HEK293 (cell line): Measurements from ENCODE around the gene CKS1B.

Experiments used
- CTCF ChIA-PET: fragments of 350-600 bp; formaldehyde crosslinking; extraction: SDS; loops from one replicate; lab custom pipeline; 2021; ENCODE audit warnings: antibody characterized with exemption; lab: Yijun Ruan, JAX
- POLR2A ChIA-PET: fragments of 300-600 bp; formaldehyde crosslinking; extraction: SDS; loops from one replicate; lab custom pipeline; 2020; ENCODE audit warnings: antibody characterized with exemption, inconsistent platforms; lab: Yijun Ruan, JAX
- H3K27ac ChIP-seq: fragments of 200-500 bp; sonication (Bioruptor generic); 2 replicates; pipeline ENCODE4 v1.5.1; 2014; ENCODE audit warnings: low read depth, low read length, control low read depth, inconsistent platforms; ENCODE audit errors: extremely low read depth
- H3K36me3 ChIP-seq, 2 experiments: fragments of 200-500 bp in 1 of 2; sonication (Bioruptor generic) in 1 of 2; 1 replicate in 1 of 2; 2 replicates in 1 of 2; pipeline ENCODE4 v1.5.1; 2014 to 2017; ENCODE audit warnings: inconsistent platforms in 2 of 2, low read length in 2 of 2; ENCODE audit not compliant: control insufficient read depth in 2 of 2, insufficient read depth in 1 of 2
- H3K4me1 ChIP-seq: fragments of 200-500 bp; sonication (Bioruptor generic); 2 replicates; pipeline ENCODE4 v1.5.1; 2014; ENCODE audit warnings: mild to moderate bottlenecking, low read length, inconsistent platforms; ENCODE audit not compliant: control insufficient read depth, insufficient read depth
- H3K4me3 ChIP-seq: 2 replicates; pipeline ENCODE4 v1.5.1; 2011; ENCODE audit warnings: low read depth, mild to moderate bottlenecking, control low read depth, low read length, moderate library complexity
- H3K9me3 ChIP-seq: fragments of 200-500 bp; sonication (Bioruptor generic); 2 replicates; pipeline ENCODE4 v1.5.1; 2014; ENCODE audit warnings: low read depth, low read length, inconsistent platforms; ENCODE audit not compliant: control insufficient read depth, insufficient read depth
- BCL11B ChIP-seq: fragments of 450-650 bp; formaldehyde crosslinking; IDR thresholded peaks from 2 replicates; pipeline ENCODE4 v1.5.1; 2016; ENCODE audit warnings: low read depth, missing biosample characterization, missing genetic modification characterization
- FEZF1 ChIP-seq: fragments of 450-650 bp; formaldehyde crosslinking; IDR thresholded peaks from 2 replicates; pipeline ENCODE4 v1.5.1; 2016; ENCODE audit warnings: missing biosample characterization, missing genetic modification characterization
- KLF8 ChIP-seq: fragments of 450-650 bp; formaldehyde crosslinking; IDR thresholded peaks from 2 replicates; pipeline ENCODE4 v1.5.1; 2016; ENCODE audit warnings: missing biosample characterization, missing genetic modification characterization
- YY2 ChIP-seq: fragments of 450-650 bp; formaldehyde crosslinking; IDR thresholded peaks from 2 replicates; pipeline ENCODE4 v1.5.1; 2016; ENCODE audit warnings: missing biosample characterization, missing genetic modification characterization
- ZNF302 ChIP-seq: fragments of 450-650 bp; formaldehyde crosslinking; IDR thresholded peaks from 2 replicates; pipeline ENCODE4 v1.5.1; 2016; ENCODE audit warnings: missing biosample characterization, missing genetic modification characterization, low read depth
- ZNF311 ChIP-seq: fragments of 450-650 bp; formaldehyde crosslinking; IDR thresholded peaks from 2 replicates; pipeline ENCODE4 v1.5.1; 2017; ENCODE audit warnings: missing biosample characterization, missing genetic modification characterization, borderline replicate concordance
- ZNF341 ChIP-seq: fragments of 450-650 bp; formaldehyde crosslinking; IDR thresholded peaks from 2 replicates; pipeline ENCODE4; 2016; ENCODE audit warnings: low read depth, missing biosample characterization, missing genetic modification characterization
- ZNF391 ChIP-seq: fragments of 450-650 bp; formaldehyde crosslinking; IDR thresholded peaks from 2 replicates; pipeline ENCODE4 v1.5.1; 2016; ENCODE audit warnings: low read depth, missing biosample characterization, missing genetic modification characterization, borderline replicate concordance
- ZNF555 ChIP-seq: fragments of 450-650 bp; formaldehyde crosslinking; conservative IDR thresholded peaks from 2 replicates; pipeline ENCODE4 v1.5.1; 2017; ENCODE audit warnings: missing biosample characterization, mild to moderate bottlenecking, missing genetic modification characterization, inconsistent platforms
- ZNF658 ChIP-seq: fragments of 450-650 bp; formaldehyde crosslinking; IDR thresholded peaks from 2 replicates; pipeline ENCODE4; 2016; ENCODE audit warnings: missing biosample characterization, missing genetic modification characterization
- ZNF837 ChIP-seq: fragments of 450-650 bp; formaldehyde crosslinking; IDR thresholded peaks from 2 replicates; pipeline ENCODE4 v1.5.1; 2016; ENCODE audit warnings: missing biosample characterization, missing genetic modification characterization
- TF ChIP-seq, protein P1 (sequence below): fragments of 450-650 bp; formaldehyde crosslinking; IDR thresholded peaks from 2 replicates; pipeline ENCODE4 v1.5.0; 2017; ENCODE audit warnings: missing biosample characterization, missing genetic modification characterization, borderline replicate concordance

CKS1B gene

DNA sequence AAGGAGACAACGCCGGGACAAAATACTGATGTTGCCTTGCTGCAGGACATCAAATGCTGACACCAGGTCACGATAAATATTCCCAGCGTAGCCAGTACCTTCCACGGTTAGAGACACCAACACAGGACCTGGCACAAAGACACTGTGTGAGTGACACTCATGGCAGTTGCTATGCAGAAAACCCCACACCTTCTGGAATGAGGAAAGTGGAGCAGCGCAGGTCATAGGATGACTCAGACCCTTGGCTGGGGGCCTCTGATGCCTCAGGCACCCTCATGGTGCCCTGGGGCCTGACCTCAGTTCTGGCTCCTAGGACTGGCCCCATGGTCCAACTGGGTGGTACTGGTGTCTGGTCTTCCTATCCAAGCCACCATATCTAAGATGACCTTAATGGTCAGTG, 52.1 kb downstream of the CKS1B start:
- H3K9me3 ChIP-seq: no peaks in the 10 kb centered on the region
- no peak overlapping the region for H3K4me3 ChIP-seq
- H3K4me1 ChIP-seq: no peaks in the 10 kb centered on the region
- H3K27ac ChIP-seq: no peak overlapping the region
- ChIA-PET CTCF (interaction anchor here (1.9 kb wide), 1 partner anchor 9 kb away, joined by 6 read pairs; no protein-coding TSS in a partner anchor), POLR2A (no interaction called here)
- no peaks in the 10 kb centered on the region for H3K36me3 ChIP-seq
- no peak for TF ChIP-seq KLF8 (tag by site-specific recombination)
- no peak for TF ChIP-seq FEZF1 (tag by site-specific recombination)
- TF ChIP-seq ZNF837 (tag by site-specific recombination): no peak
- TF ChIP-seq ZNF311 (tag by site-specific recombination): no peak
- no peak for TF ChIP-seq ZNF555 (tag by site-specific recombination)
- no peak for TF ChIP-seq BCL11B (tag by site-specific recombination)
- no peak for TF ChIP-seq ZNF391 (tag by site-specific recombination)
- no peak for TF ChIP-seq ZNF341 (tag by site-specific recombination)
- TF ChIP-seq ZNF658 (tag by site-specific recombination): no peak
- no peak for TF ChIP-seq YY2 (tag by site-specific recombination)
- TF ChIP-seq ZNF302 (tag by site-specific recombination): no peak
- TF ChIP-seq, protein P1, sequence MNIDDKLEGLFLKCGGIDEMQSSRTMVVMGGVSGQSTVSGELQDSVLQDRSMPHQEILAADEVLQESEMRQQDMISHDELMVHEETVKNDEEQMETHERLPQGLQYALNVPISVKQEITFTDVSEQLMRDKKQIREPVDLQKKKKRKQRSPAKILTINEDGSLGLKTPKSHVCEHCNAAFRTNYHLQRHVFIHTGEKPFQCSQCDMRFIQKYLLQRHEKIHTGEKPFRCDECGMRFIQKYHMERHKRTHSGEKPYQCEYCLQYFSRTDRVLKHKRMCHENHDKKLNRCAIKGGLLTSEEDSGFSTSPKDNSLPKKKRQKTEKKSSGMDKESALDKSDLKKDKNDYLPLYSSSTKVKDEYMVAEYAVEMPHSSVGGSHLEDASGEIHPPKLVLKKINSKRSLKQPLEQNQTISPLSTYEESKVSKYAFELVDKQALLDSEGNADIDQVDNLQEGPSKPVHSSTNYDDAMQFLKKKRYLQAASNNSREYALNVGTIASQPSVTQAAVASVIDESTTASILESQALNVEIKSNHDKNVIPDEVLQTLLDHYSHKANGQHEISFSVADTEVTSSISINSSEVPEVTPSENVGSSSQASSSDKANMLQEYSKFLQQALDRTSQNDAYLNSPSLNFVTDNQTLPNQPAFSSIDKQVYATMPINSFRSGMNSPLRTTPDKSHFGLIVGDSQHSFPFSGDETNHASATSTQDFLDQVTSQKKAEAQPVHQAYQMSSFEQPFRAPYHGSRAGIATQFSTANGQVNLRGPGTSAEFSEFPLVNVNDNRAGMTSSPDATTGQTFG (tag by site-specific recombination): no peak
